HepG2 (cell line): Measurements from ENCODE around the gene ICAM3. TPM values are rescaled to one million over a fixed set of nuclear protein-coding genes. Genes with fewer than 3 reads are reported as not detected.

ENCODE experiments used
- BCL3 ChIP-seq: sonication (generic); formaldehyde crosslinking; IDR thresholded peaks from 2 replicates; pipeline ENCODE4 v1.5.1; 2020; ENCODE audit warnings: mild to moderate bottlenecking, missing genetic modification reagents, moderate library complexity
- BHLHE40 ChIP-seq: IDR thresholded peaks from 2 replicates; pipeline ENCODE4 v1.6.1; 2011; ENCODE audit warnings: low read length, improper control_type of control experiment
- CSRNP1 ChIP-seq: sonication (generic); formaldehyde crosslinking; IDR thresholded peaks from 2 replicates; pipeline ENCODE4 v1.8.1; 2023; ENCODE audit warnings: mild to moderate bottlenecking, missing genetic modification reagents
- ETV5 ChIP-seq: IDR thresholded peaks from 2 replicates; pipeline ENCODE4 v1.6.1; 2018; ENCODE audit warnings: missing biosample characterization, missing genetic modification reagents, inconsistent platforms, borderline replicate concordance
- FOXM1 ChIP-seq: sonication (generic); formaldehyde crosslinking; IDR thresholded peaks from 2 replicates; pipeline ENCODE4 v1.5.0; 2020; ENCODE audit warnings: missing genetic modification reagents
- HMGXB3 ChIP-seq: sonication (generic); formaldehyde crosslinking; IDR thresholded peaks from 2 replicates; pipeline ENCODE4 v1.4.0; 2020; ENCODE audit warnings: missing genetic modification reagents, borderline replicate concordance
- IRF1 ChIP-seq: sonication (generic); formaldehyde crosslinking; IDR thresholded peaks from 2 replicates; pipeline ENCODE4 v1.4.0; 2020; ENCODE audit warnings: low read depth, mild to moderate bottlenecking, missing genetic modification reagents
- KLF16 ChIP-seq, 2 experiments: sonication (generic) in 1 of 2; formaldehyde crosslinking in 1 of 2; IDR thresholded peaks; 2 replicates each; pipeline versions ENCODE4 v1.6.1 to v1.8.0; 2016 to 2023; ENCODE audit warnings: missing genetic modification reagents in 2 of 2, missing compliant biosample characterization in 1 of 2
- MXI1 ChIP-seq: IDR thresholded peaks from 3 replicates; pipeline ENCODE4 v1.6.1; 2012; ENCODE audit warnings: low read depth, low read length, inconsistent platforms, borderline replicate concordance
- PAX8 ChIP-seq: sonication (generic); formaldehyde crosslinking; IDR thresholded peaks from 2 replicates; pipeline ENCODE4 v1.8.0; 2022; ENCODE audit warnings: mild to moderate bottlenecking, missing genetic modification reagents, borderline replicate concordance
- RBM39 ChIP-seq: fragments of 200-400 bp; formaldehyde crosslinking; IDR thresholded peaks from one replicate; pipeline ENCODE4 v1.6.1; 2018; ENCODE audit warnings: antibody characterized with exemption, mild to moderate bottlenecking, low read depth, low read length; ENCODE audit not compliant: poor library complexity, severe bottlenecking
- ZNF234 ChIP-seq: sonication (generic); formaldehyde crosslinking; conservative IDR thresholded peaks from 2 replicates; pipeline ENCODE4 v1.5.1; 2020; ENCODE audit warnings: mild to moderate bottlenecking, missing genetic modification reagents
- ZNF281 ChIP-seq: sonication (generic); formaldehyde crosslinking; IDR thresholded peaks from 2 replicates; pipeline ENCODE4 v1.4.0; 2020; ENCODE audit warnings: missing genetic modification reagents, borderline replicate concordance
- ZNF354B ChIP-seq: sonication (generic); formaldehyde crosslinking; IDR thresholded peaks from 2 replicates; pipeline ENCODE4 v1.8.0; 2022; ENCODE audit warnings: mild to moderate bottlenecking, missing genetic modification reagents
- ZNF484 ChIP-seq: sonication (generic); formaldehyde crosslinking; IDR thresholded peaks from 2 replicates; pipeline ENCODE4 v1.5.1; 2020; ENCODE audit warnings: mild to moderate bottlenecking, low read depth, missing genetic modification reagents, borderline replicate concordance
- ZNF570 ChIP-seq: sonication (generic); formaldehyde crosslinking; IDR thresholded peaks from 2 replicates; pipeline ENCODE4 v1.4.0; 2020; ENCODE audit warnings: mild to moderate bottlenecking, missing genetic modification reagents, borderline replicate concordance
- polyA plus RNA-seq, 8 experiments: library from polyadenylated mRNA; depleted of rRNA in 3 of 8; stranded (reverse) in 7 of 8; unstranded in 1 of 8; fragments of >200 nt; fragmentation: Illumina TruSeq in 4 of 8; extraction: Trizol in 4 of 8; gene quantifications; 2 replicates each; pipeline versions ENCODE4 v1.2.1 to v1.2.3, GENCODE V29; 2011 to 2016; ENCODE audit warnings: low read depth in 4 of 8, missing spikeins in 1 of 8, mixed read lengths in 1 of 8; ENCODE audit not compliant: insufficient read depth in 1 of 8
- total RNA-seq, 5 experiments: library from RNA; depleted of rRNA; stranded (reverse); fragments of >200 nt; fragmentation: Illumina TruSeq; extraction: Trizol; gene quantifications; 2 replicates each; pipeline ENCODE4 v1.2.3, GENCODE V29; 2016; ENCODE audit warnings: low read depth in 1 of 5

ICAM3 gene
- total and polyA plus RNA-seq, 2 of the 13 experiments (the other 11 are each of a cell fraction or from before 2014, with no cell fraction given) = 14.1 to 21.0 TPM

GRCh38 chr19:10332158-10332964 is 7.1 kb downstream of the ICAM3 start (continued):
- no peak for TF ChIP-seq ZNF281
- TF ChIP-seq ZNF570 (CRISPR knock-in tag) = no peak
- no peak for TF ChIP-seq ZNF234 (CRISPR knock-in tag)
- no peak for TF ChIP-seq ZNF354B
- no peak for TF ChIP-seq FOXM1 (CRISPR knock-in tag)
- no peak for TF ChIP-seq PAX8 (CRISPR knock-in tag)
- peak in 1 of 2 experiments; percentile 53; a peak in 1 of 4 replicates for TF ChIP-seq KLF16 (CRISPR knock-in tag; IDR thresholded peaks at IDR 0.05)
- peak; percentile 55; the same call in 1 of the 3 replicates for TF ChIP-seq MXI1
- TF ChIP-seq RBM39 = no peak
- no peak for TF ChIP-seq ZNF484 (CRISPR knock-in tag)
- TF ChIP-seq ETV5 (CRISPR knock-in tag) = peak; percentile 33; the same call in 1 of the 2 replicates
- no peak for TF ChIP-seq BCL3 (CRISPR knock-in tag)
- TF ChIP-seq BHLHE40 = no peak
- TF ChIP-seq HMGXB3 (CRISPR knock-in tag) = 0 out of 2 replicates have a peak, but pooled peaks have one; percentile 13
- TF ChIP-seq CSRNP1 = no peak
- no peak for TF ChIP-seq IRF1 (CRISPR knock-in tag)
